K562 (cell line): ENCODE measurements around the gene TMEM79. TPM values are rescaled to one million over a fixed set of nuclear protein-coding genes. Genes with fewer than 3 reads are reported as not detected.
A peak's percentile ranks its signal among the peaks of the same experiment; 100 is the strongest.

Experiments
- ARID2 ChIP-seq: fragments of 450-650 bp; IDR thresholded peaks from 2 replicates; pipeline ENCODE4 v1.6.1; 2017; ENCODE audit warnings: antibody characterized with exemption, mild to moderate bottlenecking
- ELF1 ChIP-seq: fragments of 200-800 bp; sonication (Bioruptor generic); IDR thresholded peaks from 2 replicates; pipeline ENCODE4 v1.6.1; 2016; ENCODE audit warnings: missing genetic modification characterization, missing compliant biosample characterization
- ERF ChIP-seq: fragments of 450-650 bp; formaldehyde crosslinking; IDR thresholded peaks from 2 replicates; pipeline ENCODE4 v1.4.0; 2020; ENCODE audit warnings: mild to moderate bottlenecking, mixed read lengths
- ETS2 ChIP-seq: IDR thresholded peaks from 2 replicates; pipeline ENCODE4 v1.6.1; 2016; ENCODE audit warnings: borderline replicate concordance, missing genetic modification characterization, mild to moderate bottlenecking, moderate library complexity, missing compliant biosample characterization; ENCODE audit not compliant: poor library complexity, severe bottlenecking
- HNRNPK ChIP-seq: fragments of 200-400 bp; formaldehyde crosslinking; IDR thresholded peaks from one replicate; pipeline ENCODE4 v1.6.1; 2018; ENCODE audit warnings: mild to moderate bottlenecking, low read depth, low read length; ENCODE audit not compliant: poor library complexity, severe bottlenecking
- IRF1 ChIP-seq: sonication (generic); formaldehyde crosslinking; IDR thresholded peaks from 2 replicates; pipeline ENCODE4 v1.8.0; 2022; ENCODE audit warnings: missing genetic modification reagents, mild to moderate bottlenecking, borderline replicate concordance
- KAT2B ChIP-seq: IDR thresholded peaks from one replicate; pipeline ENCODE4 v1.6.1; 2012; ENCODE audit warnings: low read depth, mild to moderate bottlenecking, control low read depth, inconsistent platforms, low read length, moderate library complexity
- NFIC ChIP-seq: fragments of 450-650 bp; IDR thresholded peaks from 2 replicates; pipeline ENCODE4 v1.6.1; 2017; ENCODE audit warnings: mild to moderate bottlenecking, inconsistent platforms
- PHTF2 ChIP-seq: fragments of 250-450 bp; sonication (Bioruptor Pico); IDR thresholded peaks from 2 replicates; pipeline ENCODE4 v1.5.0; 2021; ENCODE audit warnings: mild to moderate bottlenecking
- POLR2A ChIP-seq: fragments of 450-650 bp; conservative IDR thresholded peaks from 2 replicates; pipeline ENCODE4 v1.6.1; 2016
- PYGO2 ChIP-seq: fragments of 450-650 bp; IDR thresholded peaks from 2 replicates; pipeline ENCODE4 v1.6.1; 2016; ENCODE audit warnings: mild to moderate bottlenecking, missing genetic modification characterization, moderate library complexity, missing compliant biosample characterization
- RB1 ChIP-seq: fragments of 450-650 bp; IDR thresholded peaks from 2 replicates; pipeline ENCODE4 v1.6.1; 2017; ENCODE audit warnings: low read depth, mild to moderate bottlenecking
- SMARCA5 ChIP-seq: fragments of 450-650 bp; IDR thresholded peaks from 2 replicates; pipeline ENCODE4 v1.6.1; 2016
- TCF3 ChIP-seq: sonication (generic); formaldehyde crosslinking; IDR thresholded peaks from 2 replicates; pipeline ENCODE4 v1.4.0; 2020; ENCODE audit warnings: mild to moderate bottlenecking, missing genetic modification reagents
- THRAP3 ChIP-seq: fragments of 450-650 bp; IDR thresholded peaks from 2 replicates; pipeline ENCODE4 v1.6.1; 2016; ENCODE audit warnings: mild to moderate bottlenecking, inconsistent platforms, borderline replicate concordance
- ZC3H11A ChIP-seq: IDR thresholded peaks from 2 replicates; pipeline ENCODE4 v1.6.1; 2012; ENCODE audit warnings: low read depth, low read length, improper control_type of control experiment
- ZNF507 ChIP-seq: conservative IDR thresholded peaks from 2 replicates; pipeline ENCODE4 v1.6.1; 2017; ENCODE audit warnings: missing genetic modification characterization, missing compliant biosample characterization
- ZNF551 ChIP-seq: fragments of 250-450 bp; sonication (Bioruptor Pico); IDR thresholded peaks from 2 replicates; pipeline ENCODE4 v1.5.0; 2021; ENCODE audit warnings: mild to moderate bottlenecking, moderate library complexity
- ZNF644 ChIP-seq: fragments of 200-800 bp; sonication (Bioruptor generic); IDR thresholded peaks from 2 replicates; pipeline ENCODE4 v1.6.1; 2016; ENCODE audit warnings: low read depth, missing genetic modification characterization, missing compliant biosample characterization
- ZNF77 ChIP-seq: fragments of 250-450 bp; sonication (Bioruptor Pico); IDR thresholded peaks from 2 replicates; pipeline ENCODE4 v1.5.0; 2020
- ZZZ3 ChIP-seq: fragments of 450-650 bp; IDR thresholded peaks from 2 replicates; pipeline ENCODE4 v1.6.1; 2016; ENCODE audit warnings: antibody characterized with exemption, mild to moderate bottlenecking, moderate library complexity
- polyA plus RNA-seq, 8 experiments: library from polyadenylated mRNA; depleted of rRNA in 4 of 8; stranded (reverse) in 5 of 8; unstranded in 3 of 8; fragments of >200 nt; fragmentation: Nextera tagmentation in 2 of 8; fragmentation: Illumina TruSeq in 1 of 8; extraction: Ambion mirVana in 2 of 8; extraction: Trizol in 1 of 8; gene quantifications; 2 replicates each; pipeline versions ENCODE4 v1.2.1 to v1.2.3, GENCODE V29; 2011 to 2014; ENCODE audit warnings: inconsistent platforms in 1 of 8, missing spikeins in 1 of 8
- total RNA-seq, 7 experiments: library from RNA; depleted of rRNA in 6 of 7; stranded (reverse); fragments of >200 nt in 6 of 7; fragmentation: Illumina TruSeq in 2 of 7; extraction: Trizol in 2 of 7; gene quantifications; 2 replicates each; pipeline versions ENCODE4 v1.2.1 to v1.2.3, GENCODE V29; 2011 to 2021; ENCODE audit warnings: low replicate concordance in 1 of 7
- TF ChIP-seq, protein P1 (sequence below): conservative IDR thresholded peaks from 2 replicates; pipeline ENCODE4 v1.6.1; 2011; ENCODE audit warnings: low read depth, mild to moderate bottlenecking, low read length; ENCODE audit not compliant: control insufficient read depth
- TF ChIP-seq, protein P2 (sequence below): fragments of 250-450 bp; sonication (Bioruptor Pico); IDR thresholded peaks from 2 replicates; pipeline ENCODE4 v1.4.0; 2020; ENCODE audit warnings: borderline replicate concordance
- TF ChIP-seq, protein P3 (sequence below): fragments of 450-650 bp; conservative IDR thresholded peaks from 2 replicates; pipeline ENCODE4 v1.6.1; 2016; ENCODE audit warnings: missing genetic modification characterization, low read depth, mild to moderate bottlenecking, control low read depth, missing compliant biosample characterization
- TF ChIP-seq, protein P4 (sequence below): fragments of 450-650 bp; IDR thresholded peaks from 2 replicates; pipeline ENCODE4 v1.6.1; 2016; ENCODE audit warnings: borderline replicate concordance

Gene TMEM79
- total and polyA plus RNA-seq, 9 of the 15 experiments (the other 6 are each of a cell fraction or from before 2014, with no cell fraction given), result 0.69 to 6.8 (median 4.0) TPM

- no peak for TF ChIP-seq SMARCA5
- no peak for TF ChIP-seq ZZZ3
- TF ChIP-seq PHTF2 (CRISPR knock-in tag), result no peak
- no peak for TF ChIP-seq POLR2A
- TF ChIP-seq ARID2, result no peak
- no peak for TF ChIP-seq IRF1 (CRISPR knock-in tag)
- TF ChIP-seq, protein P1, sequence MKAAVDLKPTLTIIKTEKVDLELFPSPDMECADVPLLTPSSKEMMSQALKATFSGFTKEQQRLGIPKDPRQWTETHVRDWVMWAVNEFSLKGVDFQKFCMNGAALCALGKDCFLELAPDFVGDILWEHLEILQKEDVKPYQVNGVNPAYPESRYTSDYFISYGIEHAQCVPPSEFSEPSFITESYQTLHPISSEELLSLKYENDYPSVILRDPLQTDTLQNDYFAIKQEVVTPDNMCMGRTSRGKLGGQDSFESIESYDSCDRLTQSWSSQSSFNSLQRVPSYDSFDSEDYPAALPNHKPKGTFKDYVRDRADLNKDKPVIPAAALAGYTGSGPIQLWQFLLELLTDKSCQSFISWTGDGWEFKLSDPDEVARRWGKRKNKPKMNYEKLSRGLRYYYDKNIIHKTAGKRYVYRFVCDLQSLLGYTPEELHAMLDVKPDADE, result peak; percentile 95
- no peak for TF ChIP-seq PYGO2 (tag)
- TF ChIP-seq ZNF507 (tag), result no peak
- TF ChIP-seq NFIC, result no peak
- TF ChIP-seq, protein P2, sequence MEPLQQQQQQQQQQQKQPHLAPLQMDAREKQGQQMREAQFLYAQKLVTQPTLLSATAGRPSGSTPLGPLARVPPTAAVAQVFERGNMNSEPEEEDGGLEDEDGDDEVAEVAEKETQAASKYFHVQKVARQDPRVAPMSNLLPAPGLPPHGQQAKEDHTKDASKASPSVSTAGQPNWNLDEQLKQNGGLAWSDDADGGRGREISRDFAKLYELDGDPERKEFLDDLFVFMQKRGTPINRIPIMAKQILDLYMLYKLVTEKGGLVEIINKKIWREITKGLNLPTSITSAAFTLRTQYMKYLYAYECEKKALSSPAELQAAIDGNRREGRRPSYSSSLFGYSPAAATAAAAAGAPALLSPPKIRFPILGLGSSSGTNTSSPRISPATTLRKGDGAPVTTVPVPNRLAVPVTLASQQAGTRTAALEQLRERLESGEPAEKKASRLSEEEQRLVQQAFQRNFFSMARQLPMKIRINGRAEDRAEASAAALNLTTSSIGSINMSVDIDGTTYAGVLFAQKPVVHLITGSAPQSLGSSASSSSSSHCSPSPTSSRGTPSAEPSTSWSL (CRISPR knock-in tag), result no peak
- no peak for TF ChIP-seq ZNF551 (CRISPR knock-in tag)
- TF ChIP-seq, protein P3, sequence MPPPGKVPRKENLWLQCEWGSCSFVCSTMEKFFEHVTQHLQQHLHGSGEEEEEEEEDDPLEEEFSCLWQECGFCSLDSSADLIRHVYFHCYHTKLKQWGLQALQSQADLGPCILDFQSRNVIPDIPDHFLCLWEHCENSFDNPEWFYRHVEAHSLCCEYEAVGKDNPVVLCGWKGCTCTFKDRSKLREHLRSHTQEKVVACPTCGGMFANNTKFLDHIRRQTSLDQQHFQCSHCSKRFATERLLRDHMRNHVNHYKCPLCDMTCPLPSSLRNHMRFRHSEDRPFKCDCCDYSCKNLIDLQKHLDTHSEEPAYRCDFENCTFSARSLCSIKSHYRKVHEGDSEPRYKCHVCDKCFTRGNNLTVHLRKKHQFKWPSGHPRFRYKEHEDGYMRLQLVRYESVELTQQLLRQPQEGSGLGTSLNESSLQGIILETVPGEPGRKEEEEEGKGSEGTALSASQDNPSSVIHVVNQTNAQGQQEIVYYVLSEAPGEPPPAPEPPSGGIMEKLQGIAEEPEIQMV (tag), result no peak
- no peak for TF ChIP-seq THRAP3
- TF ChIP-seq HNRNPK, result no peak
- no peak for TF ChIP-seq ELF1
- no peak for TF ChIP-seq KAT2B
- TF ChIP-seq, protein P4, sequence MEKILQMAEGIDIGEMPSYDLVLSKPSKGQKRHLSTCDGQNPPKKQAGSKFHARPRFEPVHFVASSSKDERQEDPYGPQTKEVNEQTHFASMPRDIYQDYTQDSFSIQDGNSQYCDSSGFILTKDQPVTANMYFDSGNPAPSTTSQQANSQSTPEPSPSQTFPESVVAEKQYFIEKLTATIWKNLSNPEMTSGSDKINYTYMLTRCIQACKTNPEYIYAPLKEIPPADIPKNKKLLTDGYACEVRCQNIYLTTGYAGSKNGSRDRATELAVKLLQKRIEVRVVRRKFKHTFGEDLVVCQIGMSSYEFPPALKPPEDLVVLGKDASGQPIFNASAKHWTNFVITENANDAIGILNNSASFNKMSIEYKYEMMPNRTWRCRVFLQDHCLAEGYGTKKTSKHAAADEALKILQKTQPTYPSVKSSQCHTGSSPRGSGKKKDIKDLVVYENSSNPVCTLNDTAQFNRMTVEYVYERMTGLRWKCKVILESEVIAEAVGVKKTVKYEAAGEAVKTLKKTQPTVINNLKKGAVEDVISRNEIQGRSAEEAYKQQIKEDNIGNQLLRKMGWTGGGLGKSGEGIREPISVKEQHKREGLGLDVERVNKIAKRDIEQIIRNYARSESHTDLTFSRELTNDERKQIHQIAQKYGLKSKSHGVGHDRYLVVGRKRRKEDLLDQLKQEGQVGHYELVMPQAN, result peak; percentile 98
- TF ChIP-seq TCF3 (CRISPR knock-in tag), result peak; percentile 8; the same call in 1 of the 2 replicates
- no peak for TF ChIP-seq ERF (CRISPR knock-in tag)
- TF ChIP-seq ZC3H11A, result no peak
- TF ChIP-seq ZNF644, result no peak
- no peak for TF ChIP-seq RB1
- no peak for TF ChIP-seq ZNF77 (CRISPR knock-in tag)
- TF ChIP-seq ETS2 (tag), result no peak
Measured at GRCh38 chr1:156281281-156281680, 2.8 kb upstream of the TMEM79 start (continued).
